Stimulated activated CD4-positive, alpha-beta T cell treated with anti-CD3 and anti-CD28 coated beads, Interleukin-12 subunit alpha, Interleukin-12 subunit beta, amount 100 ng/mL, for 24 hours (primary cell): ENCODE measurements around the gene NXPE1.

Source experiments
- DNase-seq, 2 experiments: peaks; one replicate each; pipeline ENCODE4 v3.0.0-alpha.2; 2020; ENCODE audit warnings: low read depth in 2 of 2

Gene NXPE1

GRCh38 chr11:114562166-114562916, 2.7 kb upstream of the NXPE1 start:
- no peak for DNase-seq

- no peak for DNase-seq
Measured at GRCh38 chr11:114556135-114556534, 3.5 kb downstream of the NXPE1 start.

- no peak for DNase-seq
Measured at GRCh38 chr11:114553642-114554041, 6.0 kb downstream of the NXPE1 start.

GRCh38 chr11:114551060-114551459, 8.6 kb downstream of the NXPE1 start:
- DNase-seq, result no peak

GRCh38 chr11:114525682-114526081, 34.0 kb downstream of the NXPE1 start:
- no peak for DNase-seq

GRCh38 chr11:114524122-114524521, 35.6 kb downstream of the NXPE1 start:
- no peak for DNase-seq

GRCh38 chr11:114522818-114523217, 36.9 kb downstream of the NXPE1 start:
- no peak for DNase-seq

GRCh38 chr11:114511538-114511937, 48.1 kb downstream of the NXPE1 start:
- DNase-seq, result no peak

GRCh38 chr11:114511079-114511478, 48.6 kb downstream of the NXPE1 start:
- DNase-seq, result no peak

GRCh38 chr11:114501901-114502300, 57.8 kb downstream of the NXPE1 start:
- no peak for DNase-seq

GRCh38 chr11:114499756-114500155, 59.9 kb downstream of the NXPE1 start:
- DNase-seq, result no peak

- no peak for DNase-seq
Measured at GRCh38 chr11:114496915-114497314, 62.8 kb downstream of the NXPE1 start.

- DNase-seq, result no peak
Measured at GRCh38 chr11:114483929-114484328, 75.8 kb downstream of the NXPE1 start.

GRCh38 chr11:114482114-114482513, 77.6 kb downstream of the NXPE1 start:
- DNase-seq, result no peak

- no peak for DNase-seq
Measured at GRCh38 chr11:114479331-114479730, 80.3 kb downstream of the NXPE1 start.

- DNase-seq, result no peak
Measured at GRCh38 chr11:114478768-114479167, 80.9 kb downstream of the NXPE1 start.

- DNase-seq, result no peak
Measured at GRCh38 chr11:114478001-114478410, 81.7 kb downstream of the NXPE1 start.

- no peak for DNase-seq
Measured at GRCh38 chr11:114472661-114473060, 87.0 kb downstream of the NXPE1 start.
